Measurements from ENCODE around the gene SYNJ2. TPM values are rescaled to one million over a fixed set of nuclear protein-coding genes. Genes with fewer than 3 reads are reported as not detected.

The SYNJ2 gene
- total RNA-seq, 1 experiment from 2014 or later, result 45.0 TPM

DNA sequence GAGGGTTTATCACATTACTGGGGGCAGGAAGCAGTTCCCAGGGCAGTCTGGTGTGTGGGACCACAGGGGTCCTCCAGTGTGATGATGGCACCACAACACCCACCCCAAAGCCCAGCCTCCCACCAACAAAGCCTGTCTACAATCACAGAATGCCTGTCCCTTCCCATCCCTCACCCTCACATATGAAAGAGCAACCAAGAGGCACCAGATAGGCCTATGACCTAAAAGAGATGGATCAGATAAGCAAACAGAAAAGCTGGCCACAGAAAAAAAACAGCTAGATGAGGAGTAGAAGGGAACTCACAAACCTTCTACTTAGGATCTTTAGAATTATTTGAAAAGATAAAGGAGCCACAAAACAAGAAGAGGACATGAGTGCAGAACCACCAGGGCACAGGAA is 132.1 kb downstream of the SYNJ2 start:
- Histone ChIP-seq H3K9me3 (no peaks in the 10 kb centered on the region), H3K4me1 (no peaks in the 10 kb centered on the region), H3K36me3 (ENCODE audit: control insufficient read depth, insufficient read depth, low read length) (no peaks in the 10 kb centered on the region), H3K27me3 (replicated peaks; ENCODE audit: control insufficient read depth, insufficient read depth, low read length) (no peaks in the 10 kb centered on the region), H3K4me3 (ENCODE audit: low read depth, low read length) (no peak overlapping the region)
- TF ChIP-seq, protein P1, sequence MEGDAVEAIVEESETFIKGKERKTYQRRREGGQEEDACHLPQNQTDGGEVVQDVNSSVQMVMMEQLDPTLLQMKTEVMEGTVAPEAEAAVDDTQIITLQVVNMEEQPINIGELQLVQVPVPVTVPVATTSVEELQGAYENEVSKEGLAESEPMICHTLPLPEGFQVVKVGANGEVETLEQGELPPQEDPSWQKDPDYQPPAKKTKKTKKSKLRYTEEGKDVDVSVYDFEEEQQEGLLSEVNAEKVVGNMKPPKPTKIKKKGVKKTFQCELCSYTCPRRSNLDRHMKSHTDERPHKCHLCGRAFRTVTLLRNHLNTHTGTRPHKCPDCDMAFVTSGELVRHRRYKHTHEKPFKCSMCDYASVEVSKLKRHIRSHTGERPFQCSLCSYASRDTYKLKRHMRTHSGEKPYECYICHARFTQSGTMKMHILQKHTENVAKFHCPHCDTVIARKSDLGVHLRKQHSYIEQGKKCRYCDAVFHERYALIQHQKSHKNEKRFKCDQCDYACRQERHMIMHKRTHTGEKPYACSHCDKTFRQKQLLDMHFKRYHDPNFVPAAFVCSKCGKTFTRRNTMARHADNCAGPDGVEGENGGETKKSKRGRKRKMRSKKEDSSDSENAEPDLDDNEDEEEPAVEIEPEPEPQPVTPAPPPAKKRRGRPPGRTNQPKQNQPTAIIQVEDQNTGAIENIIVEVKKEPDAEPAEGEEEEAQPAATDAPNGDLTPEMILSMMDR (IDR thresholded peaks at IDR 0.05; ENCODE audit: insufficient read depth in 1 of 2, low read depth in 1 of 2, low read length in 1 of 2, severe bottlenecking in 1 of 2, unreplicated experiment in 1 of 2), result no peak
- no peak for DNase-seq
- Mint-ChIP-seq H3K27me3 (ENCODE audit: insufficient read depth, unreplicated experiment) (no peaks in the 10 kb centered on the region), H3K27ac (ENCODE audit: unreplicated experiment) (no peak overlapping the region), H3K9me3 (ENCODE audit: unreplicated experiment) (no peaks in the 10 kb centered on the region), H3K4me3 (ENCODE audit: unreplicated experiment) (no peak overlapping the region), H3K36me3 (ENCODE audit: insufficient read depth, unreplicated experiment) (peaks cover 20% of the 10 kb centered on the region), H3K4me1 (ENCODE audit: low read depth, unreplicated experiment) (no peaks in the 10 kb centered on the region)
- no TSS peak for BruUV-seq (replicated peaks)
- ChIA-PET CTCF (no interaction called here), POLR2A (interaction anchor here (0.6 kb wide), 1 partner anchor 593 kb away, joined by 3 read pairs; no protein-coding TSS in a partner anchor)
- intact Hi-C loops (cut with micrococcal nuclease; ENCODE audit: unreplicated experiment), result no loop called here

DNA sequence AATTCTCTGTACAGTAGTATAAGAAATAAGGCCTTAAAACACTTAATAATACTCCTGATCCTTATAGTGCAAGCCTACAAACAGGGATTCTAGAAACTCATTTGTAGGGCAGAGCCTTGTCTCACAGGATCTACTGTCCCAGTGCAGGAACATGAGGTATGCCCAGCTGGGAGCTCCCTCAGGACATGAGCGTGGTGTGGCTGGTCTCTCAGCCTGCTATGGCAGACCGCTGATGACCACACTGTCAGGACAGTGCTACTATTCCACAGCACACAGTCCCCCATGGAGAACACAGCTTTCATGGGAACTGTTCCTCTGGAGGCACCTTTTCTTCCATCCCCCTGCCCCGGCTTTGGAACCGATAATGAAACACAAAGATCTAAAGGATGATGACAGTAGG is 133.4 kb downstream of the SYNJ2 start:
- CTCF ChIA-PET, result no interaction called here
- no peaks in the 10 kb centered on the region for H3K27me3 ChIP-seq (replicated peaks; ENCODE audit: control insufficient read depth, insufficient read depth, low read length)
- DNase-seq, result no peak
- Mint-ChIP-seq H3K27me3 (ENCODE audit: insufficient read depth, unreplicated experiment) (no peaks in the 10 kb centered on the region), H3K4me1 (ENCODE audit: low read depth, unreplicated experiment) (no peaks in the 10 kb centered on the region), H3K27ac (ENCODE audit: unreplicated experiment) (no peak overlapping the region), H3K4me3 (ENCODE audit: unreplicated experiment) (no peak overlapping the region), H3K9me3 (ENCODE audit: unreplicated experiment) (no peaks in the 10 kb centered on the region), H3K36me3 (ENCODE audit: insufficient read depth, unreplicated experiment) (peaks cover 12% of the 10 kb centered on the region)
- no peak overlapping the region for H3K4me3 ChIP-seq (ENCODE audit: low read depth, low read length)
- no TSS peak for BruUV-seq (replicated peaks)
- H3K9me3 ChIP-seq, result no peaks in the 10 kb centered on the region
- no peaks in the 10 kb centered on the region for H3K36me3 ChIP-seq (ENCODE audit: control insufficient read depth, insufficient read depth, low read length)
- intact Hi-C loops (cut with micrococcal nuclease; ENCODE audit: unreplicated experiment), result no loop called here
- POLR2A ChIA-PET, result no interaction called here
- H3K4me1 ChIP-seq, result no peaks in the 10 kb centered on the region
- TF ChIP-seq, protein P1 (IDR thresholded peaks at IDR 0.05; ENCODE audit: insufficient read depth in 1 of 2, low read depth in 1 of 2, low read length in 1 of 2, severe bottlenecking in 1 of 2, unreplicated experiment in 1 of 2), result no peak

DNA sequence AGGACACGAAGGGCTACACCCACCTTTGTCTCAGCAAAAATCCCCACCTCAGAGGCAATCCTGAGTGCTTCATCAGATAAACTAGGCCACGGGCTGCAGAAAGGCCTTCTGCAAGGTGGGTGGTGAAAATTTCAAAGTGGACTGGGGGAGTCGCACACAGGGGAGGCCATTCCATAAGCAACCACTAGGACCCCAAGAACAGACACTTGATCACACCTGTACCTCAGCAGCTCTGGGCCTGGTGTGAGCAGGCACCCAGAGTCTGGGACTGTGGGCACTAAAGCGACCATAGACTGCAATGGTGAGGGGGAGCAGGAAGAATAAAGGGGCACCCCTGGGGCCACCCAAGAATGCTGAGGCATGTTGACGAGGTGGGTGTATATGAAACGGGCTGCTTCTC is 133.8 kb downstream of the SYNJ2 start:
- no peak for DNase-seq
- POLR2A ChIA-PET, result no interaction called here
- H3K4me3 ChIP-seq (ENCODE audit: low read depth, low read length), result no peak overlapping the region
- H3K27me3 Mint-ChIP-seq (ENCODE audit: insufficient read depth, unreplicated experiment), result no peaks in the 10 kb centered on the region
- H3K4me3 Mint-ChIP-seq (ENCODE audit: unreplicated experiment), result no peak overlapping the region
- H3K9me3 Mint-ChIP-seq (ENCODE audit: unreplicated experiment), result no peaks in the 10 kb centered on the region
- no peaks in the 10 kb centered on the region for H3K9me3 ChIP-seq
- TF ChIP-seq, protein P1 (IDR thresholded peaks at IDR 0.05; ENCODE audit: insufficient read depth in 1 of 2, low read depth in 1 of 2, low read length in 1 of 2, severe bottlenecking in 1 of 2, unreplicated experiment in 1 of 2), result no peak
- CTCF ChIA-PET, result no interaction called here
- peaks cover 12% of the 10 kb centered on the region for H3K36me3 Mint-ChIP-seq (ENCODE audit: insufficient read depth, unreplicated experiment)
- H3K36me3 ChIP-seq (ENCODE audit: control insufficient read depth, insufficient read depth, low read length), result no peaks in the 10 kb centered on the region
- no peaks in the 10 kb centered on the region for H3K27me3 ChIP-seq (replicated peaks; ENCODE audit: control insufficient read depth, insufficient read depth, low read length)
- no peak overlapping the region for H3K27ac Mint-ChIP-seq (ENCODE audit: unreplicated experiment)
- H3K4me1 Mint-ChIP-seq (ENCODE audit: low read depth, unreplicated experiment), result no peaks in the 10 kb centered on the region
- intact Hi-C loops (cut with micrococcal nuclease; ENCODE audit: unreplicated experiment), result no loop called here
- BruUV-seq (replicated peaks), result no TSS peak
- H3K4me1 ChIP-seq, result no peaks in the 10 kb centered on the region
